A549 treated with GW870086 at 1 μM for 4 hours (cell line): Measurements from ENCODE around the gene RGPD4. TPM values are rescaled to one million over a fixed set of nuclear protein-coding genes. Genes with fewer than 3 reads are reported as not detected.

Experiments
- total RNA-seq: library from RNA; stranded (reverse); fragments of 200-300 nt; extraction: Qiagen RNA extraction; gene quantifications from 5 replicates; pipeline ENCODE4 v1.2.3, GENCODE V29; 2022; ENCODE audit warnings: low read depth

The RGPD4 gene
- total RNA-seq: 0.03 to 0.09 TPM (median 0.06 TPM) in 4 of 5 replicates, not detected in the other

GRCh38 chr2:107826749-107827148 lies at the start of gene RGPD4:
Gene RGPD4 (plus strand): TSS chr2:107826892. CDS start chr2:107827014, 122 bp downstream.

Other genes with a start within 250 kb of the RGPD4 start
- not detected in 5 replicates for gene SLC5A7, start 159.6 kb downstream of the RGPD4 start, total RNA-seq